HG03378 (cell line): ENCODE results near the gene MAP4K4.

Experiments
- ATAC-seq: cut with Tn5 transposase; IDR thresholded peaks from one replicate; pipeline ENCODE4 v1.9.1; 2021; ENCODE audit warnings: mild to moderate bottlenecking, moderate library complexity; ENCODE audit not compliant: unreplicated experiment

The MAP4K4 gene

DNA sequence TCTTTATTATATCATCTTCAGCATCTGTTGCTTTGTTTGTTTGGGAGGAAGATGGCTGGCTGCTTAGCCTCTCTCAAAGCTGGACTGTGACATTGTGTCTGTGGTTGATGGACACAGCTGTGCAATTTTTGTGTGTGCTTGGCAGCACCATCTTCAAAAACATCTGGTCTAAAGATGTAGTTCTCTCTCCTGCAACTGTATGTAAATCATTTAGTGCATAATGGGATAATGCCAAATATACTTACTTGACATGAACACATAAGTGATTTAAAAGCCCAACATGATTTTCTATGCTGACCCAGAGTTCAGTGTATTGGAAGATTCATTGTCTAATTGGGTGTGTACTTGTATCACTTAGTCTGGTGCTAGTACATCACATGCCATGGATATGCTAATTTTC lies 112.2 kb downstream of the MAP4K4 start:
- no peak for ATAC-seq

DNA sequence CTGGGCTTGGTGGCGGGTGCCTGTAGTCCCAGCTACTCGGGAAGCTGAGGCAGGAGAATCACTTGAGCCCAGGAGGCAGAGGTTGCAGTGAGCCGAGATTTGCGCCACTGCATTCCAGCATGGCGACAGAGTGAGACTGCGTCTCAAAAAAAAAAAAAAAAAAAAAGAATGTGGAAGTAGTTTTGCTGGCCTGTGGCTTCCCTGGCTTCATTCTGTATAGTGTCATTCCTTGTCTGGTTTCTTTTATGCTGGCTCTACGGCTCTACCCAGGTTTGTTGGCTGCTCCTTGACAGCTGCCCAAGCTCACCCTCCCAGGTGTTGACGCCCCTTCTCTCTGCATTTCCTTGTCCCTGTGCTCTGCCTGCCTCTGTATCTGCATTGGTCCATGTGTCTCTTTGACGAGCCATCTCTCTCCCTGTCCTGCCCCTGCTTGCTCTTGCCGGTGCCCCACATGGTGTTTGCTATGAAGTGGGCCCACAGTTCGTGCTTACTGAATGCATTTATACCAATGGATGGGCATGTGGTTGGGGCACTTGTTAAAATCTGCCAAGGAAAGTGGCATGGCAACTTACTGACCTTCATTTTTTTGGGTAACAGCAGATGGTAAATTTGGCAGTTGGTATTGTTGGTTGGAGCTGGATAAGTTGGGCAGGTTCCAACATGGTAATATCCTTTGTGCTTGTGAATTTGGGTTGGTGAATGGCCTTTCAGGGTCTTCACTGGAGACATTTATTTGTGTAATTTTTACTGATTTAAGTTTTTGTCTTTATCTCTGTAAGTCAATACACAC lies 113.9 kb downstream of the MAP4K4 start:
- ATAC-seq, result no peak

DNA sequence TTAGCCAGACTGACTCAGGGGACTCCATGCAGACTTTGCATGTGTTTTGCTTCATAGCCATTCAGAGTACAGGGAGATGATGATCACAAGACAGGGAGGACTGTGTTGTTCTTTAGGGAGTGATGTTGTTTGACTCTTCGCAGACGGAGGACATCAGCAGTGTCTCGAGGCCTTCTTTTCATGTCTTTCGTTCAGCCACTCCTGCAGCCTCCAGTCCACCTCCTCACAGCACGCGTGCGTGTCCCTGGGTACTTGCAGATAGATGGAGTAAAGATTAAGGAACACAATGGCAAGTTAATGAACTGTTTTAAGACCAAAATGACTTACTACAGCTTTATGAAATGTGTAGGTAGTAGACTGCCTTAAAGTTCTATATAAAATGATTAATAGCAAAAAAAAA lies 114.7 kb downstream of the MAP4K4 start:
- ATAC-seq, result no peak

DNA sequence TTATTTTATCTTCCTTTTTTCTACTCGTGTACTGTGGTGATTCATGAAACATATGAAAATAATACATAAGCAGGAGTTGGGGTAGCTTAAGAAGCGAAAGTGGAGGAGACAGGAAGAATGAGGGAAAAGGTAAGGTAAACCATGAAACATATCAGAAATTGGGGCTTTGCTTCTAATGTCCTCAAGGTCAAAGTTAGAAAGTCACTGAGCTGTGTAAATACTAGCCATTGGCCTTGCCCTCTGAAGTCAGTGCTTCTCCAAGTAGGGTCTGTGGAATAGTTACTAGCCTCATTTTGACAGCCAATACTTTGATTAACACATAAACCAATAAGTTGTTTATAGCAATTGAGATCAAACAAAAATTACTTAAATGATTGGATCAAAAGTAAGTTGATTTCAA lies 117.2 kb downstream of the MAP4K4 start:
- ATAC-seq, result no peak

DNA sequence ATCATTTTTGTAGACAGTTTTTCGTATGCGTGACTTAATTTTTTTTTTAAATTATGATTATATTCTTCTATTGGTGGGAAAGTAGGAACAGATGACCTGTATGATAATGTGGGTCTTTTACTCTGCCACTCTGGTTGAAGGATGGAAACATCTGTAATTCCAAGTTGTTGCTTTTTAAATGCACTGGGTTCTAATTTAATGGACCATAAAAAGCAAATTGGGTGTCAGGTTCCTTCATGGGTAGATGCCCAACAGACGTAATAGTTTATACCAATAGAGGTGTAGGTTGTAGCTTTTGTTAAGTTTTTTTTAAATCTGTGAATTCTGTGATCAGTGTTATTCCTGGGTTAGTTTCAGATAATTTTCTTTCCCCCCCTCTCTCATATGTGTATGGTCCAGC lies 117.6 kb downstream of the MAP4K4 start:
- no peak for ATAC-seq

DNA sequence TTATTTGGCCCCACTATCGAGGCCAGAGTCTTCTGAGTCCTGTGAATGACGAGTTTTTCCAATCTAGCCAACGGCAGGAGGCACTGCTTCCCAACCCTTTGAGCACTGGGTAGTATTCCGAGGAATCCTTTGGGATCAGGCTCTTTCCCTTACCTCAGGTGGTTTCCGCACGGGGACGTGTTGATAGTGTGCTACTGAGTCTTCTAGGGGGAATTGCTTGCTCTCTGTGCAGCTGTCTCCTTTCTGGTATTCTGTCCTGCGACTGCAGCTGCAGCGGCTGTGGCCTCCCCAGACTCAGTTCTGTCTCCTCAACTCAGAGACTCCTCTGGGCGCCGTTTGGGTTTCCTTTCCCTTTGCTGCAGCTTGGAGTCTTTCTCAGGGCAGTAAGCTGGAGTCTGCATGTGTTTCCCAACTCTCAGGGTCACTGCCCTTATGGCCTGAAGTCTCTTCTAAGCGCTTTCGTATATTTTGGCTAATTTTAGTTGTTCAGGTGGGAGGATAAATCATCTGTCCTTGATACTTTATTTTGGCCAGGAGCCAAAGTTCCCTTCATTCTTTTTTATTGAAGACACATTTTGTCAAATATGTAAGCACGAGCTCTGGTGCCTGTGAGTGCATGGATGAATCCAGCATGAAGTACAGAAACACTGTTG lies 118.4 kb downstream of the MAP4K4 start:
- no peak for ATAC-seq

DNA sequence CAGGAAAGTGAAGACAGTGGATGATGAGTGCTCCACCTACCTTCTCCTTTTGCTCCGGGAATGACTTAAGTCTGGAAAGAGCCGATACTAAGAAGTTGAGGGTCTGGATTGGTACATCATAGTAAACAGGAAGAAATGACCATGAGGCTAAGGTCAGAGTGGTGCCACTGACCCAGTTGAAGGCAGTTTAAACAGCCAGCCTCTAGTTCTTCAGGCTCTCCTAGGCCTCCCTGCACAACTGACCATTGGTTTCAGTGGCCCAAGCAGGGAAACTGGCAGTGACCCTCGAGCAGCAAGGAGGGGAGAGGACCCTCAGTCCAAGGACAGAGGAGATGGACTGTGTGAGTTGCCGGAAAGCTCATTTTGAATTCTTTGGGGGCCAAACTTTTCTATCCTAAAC lies 119.1 kb downstream of the MAP4K4 start:
- ATAC-seq, result no peak

DNA sequence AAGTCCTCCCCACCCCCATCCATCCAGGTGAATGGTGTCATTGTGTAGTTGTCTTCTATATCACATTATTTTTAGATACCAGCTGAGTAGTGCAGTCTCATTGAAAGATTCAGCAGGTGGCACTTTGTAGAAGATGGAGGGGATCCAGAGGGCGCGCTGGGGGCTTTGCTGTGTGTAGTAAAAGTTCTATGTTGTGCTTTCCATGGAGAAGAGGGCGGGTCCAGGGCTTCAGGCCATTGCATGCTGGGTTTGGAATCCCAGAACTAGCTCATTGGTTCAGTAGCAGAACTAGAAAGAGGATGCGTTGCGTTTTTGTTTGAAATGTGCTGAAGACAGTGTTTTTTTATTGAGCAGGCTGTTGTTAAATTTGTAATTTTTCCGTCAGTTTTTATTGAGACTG lies 120.0 kb downstream of the MAP4K4 start:
- ATAC-seq, result no peak

DNA sequence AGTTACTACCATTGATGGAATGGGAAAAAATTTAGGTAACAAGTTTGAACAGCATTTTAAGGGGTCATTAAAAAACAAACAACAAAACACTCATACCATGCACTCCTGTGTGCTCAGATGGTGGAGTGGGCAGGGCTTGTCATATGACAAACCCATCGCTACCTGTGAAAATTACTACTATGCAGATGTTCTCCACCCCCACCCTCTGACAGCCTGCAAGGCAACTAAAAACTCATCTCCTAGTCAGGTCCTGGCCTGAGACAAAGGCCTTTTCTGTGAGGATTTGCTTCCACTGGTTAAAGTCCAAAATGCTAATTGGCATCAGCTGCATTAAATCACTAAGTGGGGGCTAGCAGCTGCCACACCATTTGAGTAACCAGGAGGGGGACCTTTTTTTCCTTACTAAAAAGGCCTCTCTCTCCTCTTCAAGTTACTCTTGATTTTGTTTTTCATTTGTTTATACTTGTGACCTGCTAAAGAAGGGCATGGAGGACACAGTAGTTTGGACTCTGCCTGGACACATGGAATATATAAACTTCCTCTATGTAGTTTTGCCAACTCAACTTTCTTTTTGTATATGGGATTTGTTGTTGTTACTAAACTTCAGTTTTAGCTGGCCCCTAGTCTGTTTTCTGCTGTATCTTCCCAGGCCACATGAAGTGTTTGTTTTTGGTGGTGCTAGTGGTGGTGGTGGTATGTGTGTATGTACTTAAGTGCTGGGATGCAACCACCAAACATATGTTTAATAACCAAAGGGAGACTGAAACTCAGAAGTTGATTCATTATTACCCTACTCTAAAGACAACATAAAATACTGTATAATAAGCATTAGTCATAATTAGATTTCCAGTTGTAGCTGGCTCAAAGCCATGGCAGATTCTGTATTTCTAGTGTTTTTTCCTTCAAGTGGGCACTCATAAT lies 121.3 kb downstream of the MAP4K4 start:
- no peak for ATAC-seq

DNA sequence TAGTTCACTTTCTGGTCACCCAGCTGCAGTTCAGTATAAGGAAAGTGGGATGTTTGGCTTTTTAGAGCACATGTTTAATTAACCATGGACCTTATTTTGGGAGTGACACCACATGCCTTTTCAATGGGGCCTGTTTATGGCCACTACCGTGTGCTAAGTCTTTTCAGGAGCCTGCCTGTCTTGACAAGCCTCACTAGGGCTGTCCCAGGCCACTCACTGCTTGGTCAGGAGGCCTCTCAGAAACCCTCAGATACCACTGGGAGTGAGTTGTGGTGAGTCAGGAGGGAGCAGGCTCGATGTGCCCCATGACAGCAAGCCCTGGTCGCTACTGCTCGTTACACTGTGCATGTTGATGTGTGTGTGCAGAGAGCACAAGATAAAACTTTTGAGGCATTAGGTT lies 123.0 kb downstream of the MAP4K4 start:
- no peak for ATAC-seq

DNA sequence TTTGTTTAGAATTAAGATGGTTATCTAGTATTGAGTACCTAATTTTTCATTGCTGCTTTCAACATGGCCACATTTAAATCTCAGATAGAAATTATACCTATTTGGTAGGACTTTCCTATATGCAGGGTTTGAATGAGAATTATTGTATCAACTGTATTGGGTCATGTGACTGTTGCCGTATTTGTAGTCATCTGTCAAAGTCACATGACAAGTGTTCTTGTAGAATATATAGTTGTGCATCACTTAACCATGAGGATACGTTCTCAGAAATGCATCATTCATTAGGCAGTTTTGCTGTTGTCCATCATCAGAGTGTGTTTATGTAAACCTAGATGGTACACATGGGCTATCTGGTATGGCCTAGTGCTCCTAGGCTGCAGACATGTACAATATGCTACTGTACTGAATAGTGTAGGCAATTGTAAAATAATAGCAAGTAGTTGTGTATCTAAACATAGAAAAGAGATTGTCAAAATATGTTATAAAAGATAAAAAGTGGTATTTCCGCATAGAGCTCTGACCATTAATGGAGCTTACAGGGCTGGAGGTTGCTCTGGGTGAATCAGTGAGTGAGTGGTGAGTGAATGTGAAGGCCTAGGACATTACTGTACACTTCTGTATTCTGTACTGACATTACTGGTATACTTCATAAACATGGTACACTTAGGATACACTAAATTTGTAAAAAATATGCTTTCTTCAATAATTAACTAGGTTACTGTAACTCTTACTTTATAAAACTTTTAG lies 123.7 kb downstream of the MAP4K4 start:
- no peak for ATAC-seq

DNA sequence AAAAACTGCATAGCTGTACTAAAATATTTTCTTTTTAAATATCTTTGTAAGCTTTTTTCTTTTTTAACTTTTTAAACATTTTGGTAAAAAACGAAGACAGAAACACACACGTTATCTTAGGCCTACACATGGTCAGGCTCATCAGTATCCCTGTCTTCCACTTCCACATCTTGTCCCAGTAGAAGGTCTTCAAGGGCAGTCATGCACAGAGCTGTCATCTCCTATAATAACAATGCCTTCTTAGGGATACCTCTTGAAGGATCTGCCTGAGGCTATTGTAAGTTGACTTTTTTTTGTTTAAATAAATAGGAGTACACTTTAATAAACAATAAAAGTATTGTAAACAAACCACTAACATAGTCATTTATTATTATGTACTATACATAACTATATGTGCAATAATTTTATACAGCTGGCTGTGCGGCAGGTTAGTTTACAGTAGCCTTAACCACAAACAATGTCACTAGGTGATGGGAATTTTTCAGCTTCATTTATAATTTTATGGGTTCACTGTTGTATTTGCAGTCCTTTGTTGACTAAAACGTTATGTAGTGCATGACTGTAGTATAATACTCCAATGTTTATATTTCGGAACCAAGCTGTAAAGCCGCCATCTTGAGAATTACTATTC lies 124.4 kb downstream of the MAP4K4 start:
- ATAC-seq, result no peak

DNA sequence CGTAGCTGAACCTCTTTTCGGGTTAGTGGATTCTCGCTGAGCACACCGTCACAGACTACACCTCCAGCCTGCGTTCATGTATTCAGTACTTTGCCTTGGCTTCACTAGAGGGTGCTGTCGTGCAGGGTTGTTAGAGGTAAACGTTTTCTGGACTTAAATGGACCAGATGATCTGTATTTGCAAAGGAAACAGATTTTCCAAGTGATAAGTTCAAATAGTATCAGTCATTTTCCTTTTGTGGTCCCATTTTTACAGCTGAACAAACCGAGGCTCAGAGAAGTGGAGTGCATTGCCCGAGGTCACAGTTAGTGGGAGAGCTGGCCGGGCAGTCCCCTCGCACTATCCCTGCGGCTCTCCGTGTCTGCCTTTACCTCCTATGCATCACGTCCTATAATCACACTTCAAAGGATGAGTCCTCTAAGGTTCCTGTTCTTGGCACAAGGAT lies 125.9 kb downstream of the MAP4K4 start:
- no peak for ATAC-seq

DNA sequence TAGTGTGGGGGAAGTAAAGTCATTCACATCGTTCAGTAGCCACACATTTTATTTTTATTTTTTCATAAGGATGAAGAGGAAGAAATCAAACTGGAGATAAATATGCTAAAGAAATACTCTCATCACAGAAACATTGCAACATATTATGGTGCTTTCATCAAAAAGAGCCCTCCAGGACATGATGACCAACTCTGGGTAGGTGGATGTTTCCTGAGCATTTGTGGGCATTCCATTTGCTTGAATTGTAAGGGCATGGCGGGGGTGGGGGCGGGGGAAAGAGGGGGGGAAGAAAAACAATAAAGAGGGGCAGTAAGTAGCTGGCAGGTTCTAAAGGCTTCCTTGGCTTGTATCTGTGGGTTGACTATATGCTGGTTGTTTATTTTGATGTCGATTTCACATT lies 126.4 kb downstream of the MAP4K4 start:
- no peak for ATAC-seq

DNA sequence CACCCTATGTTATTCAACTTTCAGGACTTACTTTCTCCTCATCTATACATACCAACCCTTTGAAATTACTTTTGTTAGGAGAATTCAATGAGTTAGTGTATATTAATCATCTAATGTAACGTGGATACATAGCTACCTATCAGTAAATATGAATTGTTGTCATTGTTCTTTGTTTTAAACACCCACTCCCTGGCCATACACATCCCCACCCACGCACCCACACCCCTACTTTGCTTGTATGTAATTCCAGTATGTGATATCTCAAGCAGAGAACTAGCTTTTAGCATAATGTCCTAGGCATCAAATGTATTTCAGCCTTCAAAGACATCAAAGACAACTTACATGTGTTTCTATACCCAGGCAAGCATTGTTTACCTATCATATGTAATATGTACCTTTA lies 129.2 kb downstream of the MAP4K4 start:
- no peak for ATAC-seq

DNA sequence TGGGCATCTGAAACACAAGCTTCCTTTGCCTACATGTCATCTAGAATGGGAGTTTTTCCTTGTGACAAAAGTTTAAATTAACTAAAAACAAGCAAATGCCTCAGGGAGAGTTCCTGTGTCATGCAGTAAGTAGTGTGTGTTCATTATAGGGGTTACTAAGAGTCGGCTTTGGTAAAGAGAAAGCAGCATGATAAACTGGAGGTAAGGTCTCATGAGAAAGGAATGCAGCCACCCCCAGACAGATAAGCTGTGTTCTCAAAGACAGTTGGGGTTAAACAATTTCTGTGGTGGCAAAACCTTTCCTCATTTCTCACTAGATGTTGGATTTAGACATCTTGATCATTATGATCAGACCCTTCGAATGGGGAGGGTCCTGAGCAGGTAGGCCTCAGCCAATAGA lies 129.7 kb downstream of the MAP4K4 start:
- no peak for ATAC-seq

DNA sequence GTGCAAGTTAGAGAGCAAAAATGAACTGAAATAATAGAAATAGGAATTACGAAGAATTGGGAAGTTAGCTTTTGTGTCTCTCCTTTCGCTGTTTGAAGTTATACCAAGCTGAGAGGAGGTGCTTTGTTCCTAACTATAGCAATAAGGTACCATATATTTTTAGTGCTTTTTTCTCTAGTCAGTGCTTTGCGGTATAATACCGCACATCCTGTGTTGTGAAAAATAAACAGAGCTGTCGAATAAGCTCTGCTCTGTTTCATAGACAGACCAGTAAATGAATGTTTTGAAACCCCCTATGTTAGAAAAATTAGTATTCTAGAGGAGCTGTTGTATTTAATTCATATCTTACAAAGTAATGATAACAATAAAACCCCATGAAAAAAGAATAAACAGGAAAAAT lies 130.8 kb downstream of the MAP4K4 start:
- ATAC-seq, result no peak

DNA sequence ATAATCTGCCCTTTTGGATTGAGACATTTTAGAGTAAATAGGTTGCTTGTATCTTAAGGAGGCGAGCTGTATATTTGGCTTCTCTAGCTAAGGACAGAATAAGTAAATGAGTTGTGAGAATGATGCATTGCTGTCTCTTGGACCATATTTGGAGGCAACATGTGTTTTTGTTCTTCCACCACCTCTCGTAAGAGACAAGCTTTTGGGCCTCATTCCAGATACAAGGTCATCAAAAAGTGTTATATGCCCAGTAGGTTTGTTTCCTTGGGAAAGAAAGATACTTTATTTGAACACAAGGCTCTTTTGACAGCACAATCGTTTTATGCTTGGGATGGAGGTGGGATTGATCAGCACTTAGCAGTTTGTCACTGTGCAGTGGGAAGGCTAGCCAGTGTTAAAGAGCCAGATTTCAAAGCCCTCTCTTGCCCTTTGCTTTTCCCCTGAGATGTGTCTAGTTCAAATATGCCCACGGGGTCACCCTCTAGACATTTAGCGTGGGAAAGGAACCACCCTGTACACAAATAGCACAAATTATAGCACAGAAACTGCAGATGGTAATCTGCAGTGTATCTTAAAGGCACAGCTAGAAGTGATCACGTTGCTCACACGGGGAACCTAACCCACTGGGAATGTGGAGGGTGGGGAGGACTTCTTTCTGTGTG lies 131.3 kb downstream of the MAP4K4 start:
- ATAC-seq, result no peak

DNA sequence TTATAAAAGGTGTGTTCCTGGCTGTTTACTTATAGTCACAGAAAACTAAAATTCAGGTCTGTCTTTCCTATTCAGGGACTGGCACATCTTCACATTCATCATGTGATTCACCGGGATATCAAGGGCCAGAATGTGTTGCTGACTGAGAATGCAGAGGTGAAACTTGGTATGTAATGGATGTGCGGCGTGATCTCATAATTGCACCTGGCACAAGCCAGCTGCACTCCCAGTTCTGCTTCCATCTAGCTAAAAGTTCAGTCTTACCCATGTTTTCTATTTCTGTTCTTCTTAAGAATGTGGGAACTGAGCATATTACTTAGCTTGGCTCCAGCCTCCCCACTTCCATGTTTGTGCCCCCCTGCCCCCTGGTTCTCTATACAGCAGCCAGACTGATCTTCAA lies 131.9 kb downstream of the MAP4K4 start:
- no peak for ATAC-seq

DNA sequence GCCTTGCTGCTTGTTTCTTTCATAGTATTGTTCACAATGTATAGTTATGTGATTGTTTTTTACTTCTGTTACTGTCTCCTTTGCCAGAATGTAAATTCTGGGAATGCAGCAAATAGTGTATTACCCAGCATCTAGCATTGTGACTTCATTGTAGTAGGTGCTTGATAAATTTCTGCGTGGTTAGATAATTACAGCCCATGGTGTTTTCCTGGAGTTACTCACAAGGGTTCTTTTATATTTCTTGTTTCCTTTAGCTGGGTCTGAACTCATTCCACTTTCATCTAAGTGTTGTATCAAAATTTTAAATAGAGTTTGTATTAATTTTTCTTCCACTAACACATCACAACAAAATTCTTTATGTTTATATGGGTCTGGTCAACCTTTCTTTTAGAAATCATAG lies 132.6 kb downstream of the MAP4K4 start:
- no peak for ATAC-seq
